ENCODE results near the gene PRMT5. TPM values are rescaled to one million over a fixed set of nuclear protein-coding genes. Genes with fewer than 3 reads are reported as not detected.

PRMT5 gene
- polyA plus RNA-seq, 3 donors: 30.8 to 46.0 (median 32.7) TPM

- no peak overlapping the region for H3K27ac ChIP-seq (ENCODE audit: low read depth, low read length)
- WGBS, 3 donors: 87 to 97% (median 95%) methylated on average over 4 of the region's 4 CpGs
Observed at GRCh38 chr14:22905627-22906026, 23.5 kb downstream of the PRMT5 start.

- 52 to 94% (median 93%) methylated on average over 2 of the region's 2 CpGs for WGBS, 3 donors
- H3K27ac ChIP-seq (ENCODE audit: low read depth, low read length): no peak overlapping the region
Observed at GRCh38 chr14:22903742-22904087, 25.5 kb downstream of the PRMT5 start.

DNA sequence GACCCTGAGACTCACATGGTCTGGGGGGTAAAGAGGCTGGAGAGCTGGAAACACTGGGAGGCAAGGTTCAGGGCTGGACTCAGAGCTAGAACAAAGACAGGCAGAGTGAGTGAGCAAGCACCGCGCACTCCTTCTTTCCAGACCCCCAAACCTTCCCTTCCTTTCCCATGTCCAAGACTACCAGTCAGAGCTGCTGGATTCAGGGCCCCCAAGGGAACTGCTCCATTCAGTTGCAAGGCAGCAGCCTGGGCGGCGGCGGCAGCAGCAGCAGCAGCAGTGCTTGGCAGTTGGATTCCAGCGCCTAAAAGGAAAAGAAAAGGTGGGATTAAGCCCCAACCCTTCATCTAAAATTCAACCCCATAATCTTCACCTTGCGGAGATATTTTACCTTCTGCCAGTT is 27.4 kb downstream of the PRMT5 start:
- 93 to 96% (median 95%) methylated on average over 7 of the region's 7 CpGs for WGBS, 3 donors
- H3K27ac ChIP-seq (ENCODE audit: low read depth, low read length): no peak overlapping the region

DNA sequence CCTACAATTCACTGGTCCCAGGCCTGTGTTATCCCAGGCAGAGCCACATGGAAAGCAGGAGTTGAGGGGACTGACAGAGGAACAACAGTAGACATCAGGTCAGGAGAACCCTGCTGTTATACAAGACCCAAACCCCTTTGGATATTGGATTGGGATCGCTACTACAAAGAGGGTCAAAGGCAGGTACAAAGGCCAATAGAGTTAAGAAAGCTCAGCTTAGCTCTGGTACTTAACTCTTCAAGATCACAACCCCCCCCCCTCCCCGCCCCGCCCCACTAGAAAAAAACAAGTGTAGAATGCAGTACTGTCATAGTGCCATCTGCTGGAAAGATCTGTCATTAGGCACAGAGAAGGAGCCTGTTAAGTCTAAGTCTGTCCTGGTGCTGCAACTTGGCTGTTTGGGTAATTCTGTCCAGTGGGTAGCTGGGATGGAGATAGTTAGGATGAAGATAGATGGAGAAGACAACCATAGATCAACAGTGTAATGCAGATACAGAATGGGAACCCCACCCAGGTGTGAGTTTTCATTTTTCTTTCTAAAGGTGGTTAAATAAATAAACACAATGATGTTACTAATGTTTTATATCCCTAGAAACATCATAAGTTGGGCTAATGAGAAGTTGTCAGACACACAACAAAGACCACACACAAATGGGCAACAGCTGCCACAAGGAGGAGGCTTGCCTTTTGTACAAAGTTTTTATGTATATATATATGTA is 28.9 kb downstream of the PRMT5 start:
- no peak overlapping the region for H3K27ac ChIP-seq (ENCODE audit: low read depth, low read length)
- 37 to 76% (median 46%) methylated on average over 3 of the region's 3 CpGs for WGBS, 3 donors

DNA sequence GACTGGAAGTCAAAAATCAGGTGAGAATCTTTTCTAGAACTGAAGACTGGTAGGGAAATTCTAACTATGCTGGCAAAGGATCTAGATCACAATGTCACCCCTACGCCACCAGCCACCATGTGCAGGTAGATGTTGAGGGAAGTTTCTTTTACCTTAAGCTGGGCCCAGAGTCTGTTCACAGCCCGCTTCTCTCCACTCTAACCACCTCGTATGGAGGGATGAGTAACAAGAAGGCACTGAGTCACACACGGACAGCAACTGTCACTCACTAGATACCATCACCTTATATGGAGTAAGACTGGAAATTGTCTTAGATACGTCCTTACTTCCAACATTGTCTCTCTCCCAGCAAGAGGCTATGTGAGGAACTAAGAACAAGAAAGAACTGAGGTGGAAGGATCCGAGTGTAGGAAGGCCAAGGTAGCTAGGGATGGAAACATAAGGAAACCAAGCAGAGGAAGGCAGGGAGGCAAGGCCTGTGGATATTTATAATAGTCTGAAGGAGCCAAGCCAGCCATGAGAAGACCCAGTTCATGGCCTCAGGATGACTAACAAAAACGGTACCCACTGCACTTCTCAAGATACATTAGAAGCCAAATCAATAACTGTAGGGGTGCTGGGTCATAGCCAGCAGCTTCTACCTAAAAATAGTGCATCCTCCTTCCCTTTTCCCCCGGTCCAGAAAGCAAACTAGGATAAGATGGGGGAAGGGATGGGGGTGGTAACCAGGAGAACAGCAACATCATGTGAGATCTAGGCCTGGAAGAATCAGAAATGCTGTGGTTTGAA is 30.7 kb downstream of the PRMT5 start:
- WGBS, 3 donors: 67 to 75% (median 73%) methylated on average over 8 of the region's 8 CpGs
- H3K27ac ChIP-seq (ENCODE audit: low read depth, low read length): no peak overlapping the region

- WGBS, 3 donors: 59 to 91% (median 89%) methylated on average over 1 of the region's 1 CpG
- no peak overlapping the region for H3K27ac ChIP-seq (ENCODE audit: low read depth, low read length)
Observed at GRCh38 chr14:22897357-22897756, 31.8 kb downstream of the PRMT5 start.

DNA sequence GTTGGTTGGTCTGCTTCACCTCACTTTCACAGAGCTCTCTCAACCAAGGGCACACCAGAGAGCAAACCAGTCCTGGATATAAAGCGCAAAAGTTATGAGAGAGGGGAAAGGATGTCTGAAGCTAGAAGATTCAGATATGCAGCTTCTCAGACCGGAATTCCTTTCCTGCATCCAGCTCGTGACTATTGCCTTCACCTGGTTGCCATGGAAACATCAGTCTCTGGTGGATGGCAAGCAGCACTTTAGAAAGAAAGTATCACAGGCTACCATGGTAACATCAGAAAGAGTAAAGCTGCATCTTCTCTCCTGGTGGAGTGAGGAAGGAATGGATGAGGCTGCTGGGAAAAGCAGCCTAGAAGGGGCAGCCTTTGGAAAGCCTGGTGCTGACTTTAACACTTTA is 32.4 kb downstream of the PRMT5 start:
- WGBS, 3 donors: 73 to 86% (median 84%) methylated on average over 3 of the region's 3 CpGs
- H3K27ac ChIP-seq (ENCODE audit: low read depth, low read length): no peak overlapping the region

DNA sequence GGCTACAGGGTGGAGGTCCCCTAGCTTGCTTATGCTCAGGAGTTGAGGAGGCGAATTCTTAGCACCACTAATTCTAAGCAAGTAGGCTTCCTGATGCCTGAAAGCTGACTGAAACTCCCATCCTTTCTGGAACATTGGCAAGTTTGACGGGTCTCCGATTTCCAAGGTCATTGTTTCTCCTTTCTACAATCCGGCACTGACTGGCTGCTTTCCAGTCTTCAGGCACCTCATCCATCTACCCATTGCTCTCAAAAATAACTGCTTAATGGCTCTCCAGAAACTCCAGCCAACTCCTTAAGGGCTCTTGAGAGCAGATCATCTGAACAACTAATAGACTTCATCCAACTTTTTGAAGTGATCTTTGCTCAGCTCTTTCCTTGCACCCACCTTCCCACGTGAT is 32.8 kb downstream of the PRMT5 start:
- H3K27ac ChIP-seq (ENCODE audit: low read depth, low read length): no peak overlapping the region
- WGBS, 3 donors: 50 to 71% (median 68%) methylated on average over 5 of the region's 5 CpGs

GRCh38 chr14:22895402-22895801 is 33.8 kb downstream of the PRMT5 start:
- no peak overlapping the region for H3K27ac ChIP-seq (ENCODE audit: low read depth, low read length)
- WGBS, 3 donors: 95 to 100% (median 100%) methylated on average over 1 of the region's 1 CpG

DNA sequence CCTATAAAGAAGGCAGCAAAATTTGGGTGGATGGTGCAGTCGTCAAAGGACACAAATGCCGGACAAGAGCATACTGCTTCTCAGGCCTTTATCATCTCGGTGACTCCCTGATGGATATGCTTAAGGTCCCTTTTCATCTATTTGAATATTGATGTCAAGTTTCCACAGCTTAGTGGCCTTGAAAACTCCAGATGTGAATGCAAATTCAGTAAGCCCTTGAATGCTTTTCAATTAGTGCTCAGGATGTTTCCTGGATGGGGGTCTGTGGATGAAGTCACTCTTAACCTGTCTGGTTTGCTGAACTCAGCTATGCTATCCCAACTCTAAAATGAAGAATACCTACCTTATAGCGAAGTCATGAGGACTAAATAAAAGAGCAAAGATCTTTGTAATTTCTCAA is 35.5 kb downstream of the PRMT5 start:
- WGBS, 3 donors: 88 to 97% (median 96%) methylated on average over 4 of the region's 4 CpGs
- no peak overlapping the region for H3K27ac ChIP-seq (ENCODE audit: low read depth, low read length)

GRCh38 chr14:22892488-22892887 is 36.7 kb downstream of the PRMT5 start:
- no peak overlapping the region for H3K27ac ChIP-seq (ENCODE audit: low read depth, low read length)
- 72 to 86% (median 79%) methylated on average over 7 of the region's 7 CpGs for WGBS, 3 donors

- 87 to 94% (median 91%) methylated on average over 1 of the region's 1 CpG for WGBS, 3 donors
Observed at GRCh38 chr14:22890416-22890815, 38.8 kb downstream of the PRMT5 start.

DNA sequence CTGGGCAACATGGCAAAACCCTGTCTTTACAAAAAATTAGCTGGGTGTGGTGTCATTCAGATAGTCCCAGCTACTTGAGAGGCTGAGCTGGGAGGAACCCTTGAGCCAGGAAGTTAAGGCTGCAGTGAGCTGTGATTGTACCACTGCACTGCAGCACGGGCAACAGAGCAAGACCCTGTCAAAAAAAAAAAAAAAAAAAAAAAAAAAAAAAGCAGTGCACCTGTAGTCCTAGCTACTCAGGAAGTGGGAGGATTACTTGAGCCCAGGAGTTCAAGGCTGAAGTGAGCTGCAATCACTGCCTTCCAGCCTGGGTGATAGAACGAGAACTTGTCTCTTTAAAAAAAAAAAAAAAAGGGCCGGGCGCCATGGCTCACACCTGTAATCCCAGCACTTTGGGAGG is 40.5 kb downstream of the PRMT5 start:
- WGBS, 3 donors: 75 to 94% (median 89%) methylated on average over 3 to 4 of the region's 4 CpGs
- H3K27ac ChIP-seq (ENCODE audit: low read depth, low read length): no peak overlapping the region

More at GRCh38 chr14:22890416-22890815, 38.8 kb downstream of the PRMT5 start:
- H3K27ac ChIP-seq (ENCODE audit: low read depth, low read length): no peak overlapping the region

DNA sequence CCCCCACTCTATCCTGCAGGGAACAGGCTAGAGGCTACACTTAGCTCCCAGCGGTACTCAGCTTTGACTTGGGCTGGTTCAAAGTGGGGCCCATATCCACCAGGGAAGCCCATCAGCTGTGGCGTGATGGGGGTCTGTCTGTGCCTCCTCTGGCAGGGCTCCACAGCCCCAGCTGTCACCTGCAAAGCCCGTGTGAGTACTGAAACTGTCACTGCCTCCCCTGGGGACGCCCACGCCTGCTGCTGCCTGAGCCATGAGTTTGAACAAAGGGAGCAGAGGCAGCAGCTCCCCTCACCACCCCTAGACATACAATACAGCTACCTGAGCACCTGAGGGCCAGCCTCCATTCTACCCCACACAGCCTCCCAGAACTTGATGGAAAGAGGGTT is 41.2 kb downstream of the PRMT5 start:
- H3K27ac ChIP-seq (ENCODE audit: low read depth, low read length): no peak overlapping the region
- WGBS, 3 donors: 69 to 80% (median 76%) methylated on average over 5 of the region's 5 CpGs

GRCh38 chr14:22887260-22887989 is 41.8 kb downstream of the PRMT5 start:
- 18 to 29% (median 27%) methylated on average over 11 of the region's 11 CpGs for WGBS, 3 donors

DNA sequence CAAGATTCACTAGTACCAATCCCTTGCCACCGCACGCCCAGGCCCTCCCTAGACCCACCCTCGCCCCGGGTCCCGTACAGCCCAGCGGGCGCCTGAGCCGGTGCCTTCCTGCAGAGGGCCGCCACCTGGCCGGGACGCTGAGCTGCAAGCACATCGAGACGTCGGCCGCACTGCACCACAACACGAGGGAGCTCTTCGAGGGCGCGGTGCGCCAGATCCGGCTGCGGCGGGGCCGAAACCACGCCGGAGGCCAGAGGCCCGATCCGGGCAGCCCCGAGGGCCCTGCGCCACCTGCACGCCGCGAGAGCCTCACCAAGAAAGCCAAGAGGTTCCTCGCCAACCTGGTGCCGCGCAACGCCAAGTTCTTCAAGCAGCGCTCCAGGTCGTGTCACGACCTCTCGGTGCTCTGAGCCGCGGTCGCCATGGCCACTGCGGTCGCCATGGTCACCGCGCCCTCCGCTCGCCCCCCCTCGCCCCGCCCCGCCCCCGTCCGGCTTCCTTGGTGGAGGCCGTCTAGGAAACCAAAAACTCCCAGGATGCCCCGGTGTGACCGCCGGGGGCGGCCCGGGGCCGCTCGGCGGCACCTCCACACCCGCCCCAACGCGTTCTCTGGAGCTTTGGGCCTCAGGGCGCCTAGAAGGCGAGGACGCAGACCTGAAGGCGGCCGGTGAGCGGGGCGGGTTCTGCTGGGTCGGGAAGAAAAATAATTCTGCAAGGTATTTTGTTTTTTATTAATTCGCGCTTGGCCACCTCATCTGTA is 42.5 kb downstream of the PRMT5 start:
- 3 to 4% (median 3%) methylated on average over 76 to 77 of the region's 77 CpGs for WGBS, 3 donors
- H3K27ac ChIP-seq (ENCODE audit: low read depth, low read length): no peak overlapping the region

More at GRCh38 chr14:22887260-22887989, 41.8 kb downstream of the PRMT5 start:
- H3K27ac ChIP-seq (ENCODE audit: low read depth, low read length): no peak overlapping the region

DNA sequence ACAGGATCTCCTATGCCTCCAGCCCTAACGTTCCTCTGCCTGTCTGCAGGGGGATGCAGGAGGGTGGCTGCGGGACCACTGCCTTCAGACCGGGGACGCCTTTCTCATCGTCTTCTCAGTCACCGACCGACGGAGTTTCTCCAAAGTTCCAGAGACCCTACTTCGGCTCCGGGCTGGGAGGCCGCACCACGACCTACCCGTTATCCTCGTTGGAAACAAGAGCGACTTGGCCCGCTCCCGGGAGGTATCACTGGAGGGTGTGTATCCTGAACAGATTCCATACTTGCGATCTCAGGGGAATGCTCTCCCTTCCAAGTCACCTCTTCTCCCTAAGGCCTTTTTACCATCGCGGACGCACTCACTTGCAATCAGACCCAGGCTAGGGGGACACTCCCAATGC is 43.2 kb downstream of the PRMT5 start:
- no peak overlapping the region for H3K27ac ChIP-seq (ENCODE audit: low read depth, low read length)
- WGBS, 3 donors: 91 to 95% (median 92%) methylated on average over 21 of the region's 21 CpGs

DNA sequence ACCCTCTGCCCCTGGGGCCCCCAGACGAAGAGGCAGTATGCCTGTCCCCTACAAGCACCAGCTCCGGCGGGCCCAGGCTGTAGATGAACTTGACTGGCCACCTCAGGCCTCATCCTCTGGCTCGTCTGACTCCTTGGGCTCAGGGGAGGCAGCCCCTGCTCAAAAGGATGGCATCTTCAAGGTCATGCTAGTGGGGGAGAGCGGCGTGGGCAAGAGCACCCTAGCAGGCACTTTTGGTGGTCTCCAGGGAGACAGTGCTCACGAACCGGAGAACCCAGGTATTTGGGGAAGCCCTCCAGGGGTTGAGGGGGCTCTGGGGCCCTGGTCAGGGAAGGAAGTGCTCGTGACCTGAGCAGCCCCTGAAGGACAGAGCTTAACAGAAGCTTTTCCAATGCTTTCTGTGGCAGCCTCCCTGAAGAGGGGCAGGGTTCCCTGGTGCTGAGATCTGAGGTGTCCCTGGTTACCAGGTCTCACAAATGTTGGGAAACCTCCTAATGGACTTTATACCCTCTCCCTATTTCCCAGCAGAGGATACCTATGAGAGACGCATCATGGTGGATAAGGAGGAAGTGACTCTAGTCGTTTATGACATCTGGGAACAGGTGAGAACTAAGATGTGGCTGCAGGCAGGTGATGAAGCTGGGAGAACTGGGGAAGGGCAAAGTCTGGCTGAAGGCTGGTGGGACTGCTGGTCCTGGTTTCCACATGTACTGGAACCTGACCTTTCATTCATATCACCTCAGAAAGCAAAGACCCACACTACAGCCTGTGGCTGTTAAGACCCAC is 44.2 kb downstream of the PRMT5 start:
- WGBS, 3 donors: 86 to 90% (median 88%) methylated on average over 11 of the region's 11 CpGs
- no peak overlapping the region for H3K27ac ChIP-seq (ENCODE audit: low read depth, low read length)

Data from adipose tissue (tissue), 3 donors.